DND-41 (cell line): ENCODE data around the gene CD52.
A peak's percentile ranks its signal among the peaks of the same experiment; 100 is the strongest.
"Not testable (repeated sequence)": the region's sequence is repeated elsewhere in the genome, so short reads cannot be mapped to it uniquely, and the experiment has no call there.

Experiments used
- ATAC-seq: fragments of 200-7000 bp; cut with Tn5 transposase; 3 replicates; pipeline ENCODE4 v1.9.1; 2021; ENCODE audit warnings: low read depth; ENCODE audit not compliant: insufficient read depth
- DNase-seq: peaks from one replicate; pipeline ENCODE4 v3.0.0-alpha.2; 2020
- H2AFZ ChIP-seq: 2 replicates; pipeline ENCODE4 v1.6.0; 2012; ENCODE audit warnings: low read depth, low read length
- H3K27ac ChIP-seq: 2 replicates; pipeline ENCODE4 v1.5.1; 2012; ENCODE audit warnings: low read length, inconsistent platforms
- H3K27me3 ChIP-seq: fragments of 200-600 bp; sonication (generic); 2 replicates; pipeline ENCODE4 v1.6.0; 2012; ENCODE audit warnings: low read length, mild to moderate bottlenecking, inconsistent platforms; ENCODE audit not compliant: insufficient read depth, poor library complexity
- H3K36me3 ChIP-seq: 2 replicates; pipeline ENCODE4 v1.5.1; 2012; ENCODE audit warnings: low read length, inconsistent platforms; ENCODE audit not compliant: insufficient read depth
- H3K4me1 ChIP-seq: 2 replicates; pipeline ENCODE4 v1.5.1; 2012; ENCODE audit warnings: mild to moderate bottlenecking, low read length; ENCODE audit not compliant: insufficient read depth
- H3K4me2 ChIP-seq: 2 replicates; pipeline ENCODE4 v1.6.0; 2012; ENCODE audit warnings: mild to moderate bottlenecking, moderate library complexity, low read length, inconsistent platforms; ENCODE audit not compliant: insufficient read depth
- H3K4me3 ChIP-seq, 2 experiments: fragments of 200-600 bp in 1 of 2; shearing (Covaris generic) in 1 of 2; 2 replicates each; pipeline ENCODE4 v1.5.1; 2012 to 2016; ENCODE audit warnings: inconsistent platforms in 2 of 2, low read length in 2 of 2, mild to moderate bottlenecking in 2 of 2, low read depth in 1 of 2, moderate library complexity in 1 of 2
- H3K79me2 ChIP-seq: 2 replicates; pipeline ENCODE4 v1.6.0; 2012; ENCODE audit warnings: low read length, inconsistent platforms; ENCODE audit not compliant: insufficient read depth
- H3K9ac ChIP-seq: 2 replicates; pipeline ENCODE4 v1.6.0; 2012; ENCODE audit warnings: low read depth, mild to moderate bottlenecking, inconsistent platforms, low read length, moderate library complexity
- H3K9me3 ChIP-seq: 2 replicates; pipeline ENCODE4 v1.5.1; 2012; ENCODE audit warnings: low read length, moderate library complexity, mild to moderate bottlenecking, inconsistent platforms; ENCODE audit not compliant: insufficient read depth, severe bottlenecking
- H4K20me1 ChIP-seq: 2 replicates; pipeline ENCODE4 v1.6.0; 2012; ENCODE audit warnings: low read length; ENCODE audit not compliant: insufficient read depth
- CTCF ChIP-seq: IDR thresholded peaks from 2 replicates; pipeline ENCODE4 v1.5.1; 2012; ENCODE audit warnings: borderline replicate concordance, low read length, moderate library complexity, mild to moderate bottlenecking; ENCODE audit not compliant: poor library complexity, severe bottlenecking; ENCODE audit errors: extremely low read depth
- EZH2 ChIP-seq: IDR thresholded peaks from 3 replicates; pipeline ENCODE4 v1.6.1; 2012; ENCODE audit warnings: borderline replicate concordance, low read depth, mild to moderate bottlenecking, moderate library complexity, low read length, inconsistent platforms; ENCODE audit not compliant: severe bottlenecking

CD52 gene

GRCh38 chr1:26306290-26307229 is 11.2 kb upstream of the CD52 start, which contains the start of gene UBXN11:
Gene UBXN11, minus strand, starts transcription at chr1:26306636. Its CDS starts 3,753 bp downstream, at chr1:26302883.
- Histone ChIP-seq H3K4me2 (peak within 1 kb of the TSS; percentile 98), H3K9me3 (no peaks in the 10 kb centered on the region), H3K79me2 (no peaks in the 10 kb centered on the region), H3K4me1 (peaks cover 26% of the 10 kb centered on the region), H2AFZ (peak within 1 kb of the TSS; percentile 100), H3K27ac (peak within 1 kb of the TSS; percentile 71), H3K36me3 (no peaks in the 10 kb centered on the region), H3K27me3 (no peaks in the 10 kb centered on the region), H3K9ac (peak within 1 kb of the TSS; percentile 68), H4K20me1 (no peaks in the 10 kb centered on the region), H3K4me3 (peak within 1 kb of the TSS; percentile 86 to 96)
- DNase-seq (peak; percentile 94), ATAC-seq (peak; percentile 100)
- TF ChIP-seq EZH2 (no peak), CTCF (peak; percentile 14)

GRCh38 chr1:26307363-26307781 is 10.4 kb upstream of the CD52 start:
- Histone ChIP-seq H3K9me3 (no peaks in the 10 kb centered on the region), H4K20me1 (no peaks in the 10 kb centered on the region), H3K27me3 (no peaks in the 10 kb centered on the region), H2AFZ (peak overlapping the region; percentile 100), H3K27ac (peak overlapping the region; percentile 71), H3K79me2 (no peaks in the 10 kb centered on the region), H3K36me3 (no peaks in the 10 kb centered on the region), H3K9ac (peak overlapping the region; percentile 68; the same call in 1 of the 2 replicates), H3K4me3 (peak overlapping the region in 1 of 2 experiments; percentile 96; a peak in 1 of 4 replicates), H3K4me1 (peaks cover 26% of the 10 kb centered on the region), H3K4me2 (peak overlapping the region; percentile 98)
- no peak for TF ChIP-seq EZH2
- no peak for TF ChIP-seq CTCF
- ATAC-seq (no peak), DNase-seq (no peak)

- not testable (repeated sequence) for H3K79me2 ChIP-seq, H3K36me3 ChIP-seq, H3K4me2 ChIP-seq, H4K20me1 ChIP-seq, DNase-seq, ATAC-seq, H3K27me3 ChIP-seq, H3K27ac ChIP-seq, H3K9ac ChIP-seq, H3K4me3 ChIP-seq, H3K9me3 ChIP-seq
- Histone ChIP-seq H2AFZ (peak overlapping the region; percentile 100; the same call in 1 of the 2 replicates), H3K4me1 (peaks cover 26% of the 10 kb centered on the region)
These were observed 9.5 kb upstream of the CD52 start for GRCh38 chr1:26307966-26308899.
